ENCODE measurements around the gene TRAP1.

The TRAP1 gene

GRCh38 chr16:3645108-3645503 lies 72.2 kb downstream of the TRAP1 start:
- no peak overlapping the region for H3K27ac ChIP-seq (ENCODE audit: low read depth, low read length)
- H3K4me1 ChIP-seq (ENCODE audit: control insufficient read depth in 1 of 2, insufficient read depth in 2 of 2, low read length in 2 of 2) = peaks cover 35 to 37% of the 10 kb centered on the region in 2 donors
- peaks cover 0 to 16% of the 10 kb centered on the region in 2 donors for H3K36me3 ChIP-seq (ENCODE audit: control insufficient read depth in 1 of 2, insufficient read depth in 2 of 2, low read length in 2 of 2)
- no peaks in the 10 kb centered on the region for H3K27me3 ChIP-seq (ENCODE audit: control insufficient read depth in 1 of 2, insufficient read depth in 2 of 2, low read length in 2 of 2)
- no peak overlapping the region for H3K4me3 ChIP-seq (ENCODE audit: low read depth in 1 of 2, low read length in 2 of 2)
- H3K9ac ChIP-seq (ENCODE audit: low read depth in 1 of 2, low read length in 2 of 2) = no peak overlapping the region
- no peaks in the 10 kb centered on the region for H3K9me3 ChIP-seq (ENCODE audit: control insufficient read depth in 1 of 2, low read length in 2 of 2)

DNA sequence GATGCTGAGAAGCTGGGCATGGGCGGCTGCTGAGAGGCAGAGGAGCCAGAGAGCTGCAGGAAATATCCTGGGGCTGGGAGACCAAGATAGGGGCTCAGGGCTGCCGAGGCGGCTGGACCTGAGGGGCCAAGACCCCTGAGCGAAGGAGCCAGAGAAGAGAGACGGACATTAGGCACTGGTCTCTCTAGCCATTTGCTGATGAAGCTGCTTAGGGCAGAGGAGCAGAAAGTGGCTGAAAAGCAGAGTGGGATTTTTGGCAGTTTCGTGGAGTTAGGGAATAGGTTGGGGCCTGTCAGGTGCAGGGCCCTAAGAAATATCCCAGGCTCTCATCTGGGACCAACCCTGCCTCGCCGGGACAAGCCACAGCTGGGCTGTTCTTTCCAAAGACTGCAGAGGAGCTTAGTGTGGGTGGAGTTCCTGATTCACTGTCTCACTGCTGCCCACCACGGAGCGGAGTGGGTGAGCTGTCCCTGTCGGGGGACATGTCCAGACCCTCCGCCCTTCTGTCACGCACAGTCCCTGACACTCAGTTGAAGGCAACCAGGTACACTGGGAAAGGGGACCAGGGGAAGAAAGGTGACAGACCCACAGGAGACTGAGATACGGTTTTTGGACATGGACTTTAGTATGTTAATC lies 74.1 kb downstream of the TRAP1 start:
- H3K4me3 ChIP-seq (ENCODE audit: low read depth in 1 of 2, low read length in 2 of 2) = no peak overlapping the region
- H3K36me3 ChIP-seq (ENCODE audit: control insufficient read depth in 1 of 2, insufficient read depth in 2 of 2, low read length in 2 of 2) = peaks cover 0 to 12% of the 10 kb centered on the region in 2 donors

GRCh38 chr16:3642397-3643094 lies 74.8 kb downstream of the TRAP1 start:
- H3K4me1 ChIP-seq (ENCODE audit: control insufficient read depth in 1 of 2, insufficient read depth in 2 of 2, low read length in 2 of 2) = peaks cover 56 to 60% of the 10 kb centered on the region in 2 donors
- H3K36me3 ChIP-seq (ENCODE audit: control insufficient read depth in 1 of 2, insufficient read depth in 2 of 2, low read length in 2 of 2) = peaks cover 0 to 12% of the 10 kb centered on the region in 2 donors
- no peak overlapping the region for H3K4me3 ChIP-seq (ENCODE audit: low read depth in 1 of 2, low read length in 2 of 2)
- H3K27ac ChIP-seq (ENCODE audit: low read depth, low read length) = no peak overlapping the region
- no peaks in the 10 kb centered on the region for H3K27me3 ChIP-seq (ENCODE audit: control insufficient read depth in 1 of 2, insufficient read depth in 2 of 2, low read length in 2 of 2)
- no peaks in the 10 kb centered on the region for H3K9me3 ChIP-seq (ENCODE audit: control insufficient read depth in 1 of 2, low read length in 2 of 2)
- peak overlapping the region in 1 of 2 donors; percentile 14 for H3K9ac ChIP-seq (ENCODE audit: low read depth in 1 of 2, low read length in 2 of 2)

More for the DNA sequence above, 74.1 kb downstream of the TRAP1 start:
- Histone ChIP-seq H3K9ac (ENCODE audit: low read depth in 1 of 2, low read length in 2 of 2) (peak overlapping the region in 1 of 2 donors; percentile 14), H3K27ac (ENCODE audit: low read depth, low read length) (no peak overlapping the region), H3K27me3 (ENCODE audit: control insufficient read depth in 1 of 2, insufficient read depth in 2 of 2, low read length in 2 of 2) (no peaks in the 10 kb centered on the region), H3K4me1 (ENCODE audit: control insufficient read depth in 1 of 2, insufficient read depth in 2 of 2, low read length in 2 of 2) (peaks cover 51 to 54% of the 10 kb centered on the region in 2 donors), H3K9me3 (ENCODE audit: control insufficient read depth in 1 of 2, low read length in 2 of 2) (no peaks in the 10 kb centered on the region)

GRCh38 chr16:3641801-3642396 lies 75.4 kb downstream of the TRAP1 start:
- Histone ChIP-seq H3K4me1 (ENCODE audit: control insufficient read depth in 1 of 2, insufficient read depth in 2 of 2, low read length in 2 of 2) (peaks cover 55 to 65% of the 10 kb centered on the region in 2 donors), H3K9ac (ENCODE audit: low read depth in 1 of 2, low read length in 2 of 2) (no peak overlapping the region), H3K4me3 (ENCODE audit: low read depth in 1 of 2, low read length in 2 of 2) (no peak overlapping the region), H3K27me3 (ENCODE audit: control insufficient read depth in 1 of 2, insufficient read depth in 2 of 2, low read length in 2 of 2) (no peaks in the 10 kb centered on the region), H3K27ac (ENCODE audit: low read depth, low read length) (no peak overlapping the region), H3K36me3 (ENCODE audit: control insufficient read depth in 1 of 2, insufficient read depth in 2 of 2, low read length in 2 of 2) (peaks cover 0 to 12% of the 10 kb centered on the region in 2 donors), H3K9me3 (ENCODE audit: control insufficient read depth in 1 of 2, low read length in 2 of 2) (no peaks in the 10 kb centered on the region)

DNA sequence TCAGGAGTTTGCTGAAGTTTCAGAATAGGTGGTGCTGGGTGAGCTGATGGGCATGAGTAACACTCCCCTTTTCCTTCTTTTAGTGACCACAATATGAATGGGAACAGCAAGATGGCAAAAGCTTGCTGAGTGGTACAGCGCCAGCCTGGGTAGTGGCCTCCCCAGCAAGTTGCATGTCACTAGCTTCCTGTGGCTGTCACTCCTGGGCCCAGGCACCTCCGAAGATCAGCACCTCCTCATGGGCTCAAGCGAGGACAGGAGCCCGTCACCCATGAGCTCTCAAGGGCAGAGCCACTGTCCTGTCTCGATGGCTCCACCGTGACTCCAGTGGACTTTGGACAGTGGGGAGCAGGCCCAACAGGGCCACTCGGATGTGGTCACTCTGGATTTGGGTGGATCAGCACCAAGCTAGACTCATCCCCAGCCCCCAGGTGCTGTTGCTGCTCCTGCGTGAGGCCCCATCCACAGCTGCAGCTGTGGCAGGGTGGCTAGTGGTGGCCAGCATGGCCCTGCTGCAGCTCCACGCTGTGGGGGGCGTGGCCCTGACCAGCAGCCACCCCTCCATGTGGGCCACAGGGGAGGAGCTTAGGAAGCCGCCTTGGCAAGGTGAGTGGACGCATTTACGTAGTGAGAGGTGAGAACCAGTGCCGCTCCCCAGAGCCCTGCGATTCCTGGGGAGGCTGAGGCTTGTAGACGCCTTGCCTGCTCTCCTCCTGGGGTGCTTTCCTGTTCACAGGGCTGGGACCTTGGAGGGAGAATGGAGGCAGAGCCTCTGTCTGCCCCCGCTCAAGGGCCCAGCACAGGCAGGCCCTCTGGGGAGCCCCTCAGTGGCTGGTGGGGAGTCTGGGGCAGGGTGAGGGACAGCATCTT lies 76.5 kb downstream of the TRAP1 start:
- Histone ChIP-seq H3K36me3 (ENCODE audit: control insufficient read depth in 1 of 2, insufficient read depth in 2 of 2, low read length in 2 of 2) (peaks cover 0 to 12% of the 10 kb centered on the region in 2 donors), H3K27ac (ENCODE audit: low read depth, low read length) (no peak overlapping the region), H3K27me3 (ENCODE audit: control insufficient read depth in 1 of 2, insufficient read depth in 2 of 2, low read length in 2 of 2) (no peaks in the 10 kb centered on the region), H3K9me3 (ENCODE audit: control insufficient read depth in 1 of 2, low read length in 2 of 2) (no peaks in the 10 kb centered on the region), H3K4me3 (ENCODE audit: low read depth in 1 of 2, low read length in 2 of 2) (no peak overlapping the region), H3K4me1 (ENCODE audit: control insufficient read depth in 1 of 2, insufficient read depth in 2 of 2, low read length in 2 of 2) (peaks cover 46 to 56% of the 10 kb centered on the region in 2 donors), H3K9ac (ENCODE audit: low read depth in 1 of 2, low read length in 2 of 2) (no peak overlapping the region)

DNA sequence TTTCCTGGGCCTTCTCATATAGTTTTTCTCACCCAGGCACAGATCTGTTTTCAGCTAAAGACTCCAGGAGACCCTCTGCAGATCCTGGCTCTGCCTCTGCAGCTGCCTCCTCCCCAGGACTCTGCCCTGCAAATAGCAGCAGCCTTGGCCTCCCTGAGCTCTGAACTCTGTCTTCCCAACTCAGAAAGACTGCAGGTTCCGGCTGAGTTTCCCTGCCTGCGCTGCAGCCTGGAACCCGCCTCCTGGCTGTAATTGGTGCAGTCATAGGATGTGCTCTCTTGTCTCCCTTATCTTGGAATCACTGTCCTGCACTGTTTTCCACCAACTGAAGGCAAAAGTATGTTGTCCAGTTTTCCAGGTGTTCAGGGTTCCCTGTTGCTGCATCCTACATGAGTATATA lies 77.1 kb downstream of the TRAP1 start:
- no peak overlapping the region for H3K27ac ChIP-seq (ENCODE audit: low read depth, low read length)
- no peaks in the 10 kb centered on the region for H3K9me3 ChIP-seq (ENCODE audit: control insufficient read depth in 1 of 2, low read length in 2 of 2)
- no peaks in the 10 kb centered on the region for H3K27me3 ChIP-seq (ENCODE audit: control insufficient read depth in 1 of 2, insufficient read depth in 2 of 2, low read length in 2 of 2)
- peaks cover 40 to 50% of the 10 kb centered on the region in 2 donors for H3K4me1 ChIP-seq (ENCODE audit: control insufficient read depth in 1 of 2, insufficient read depth in 2 of 2, low read length in 2 of 2)
- peaks cover 0 to 12% of the 10 kb centered on the region in 2 donors for H3K36me3 ChIP-seq (ENCODE audit: control insufficient read depth in 1 of 2, insufficient read depth in 2 of 2, low read length in 2 of 2)
- no peak overlapping the region for H3K9ac ChIP-seq (ENCODE audit: low read depth in 1 of 2, low read length in 2 of 2)
- H3K4me3 ChIP-seq (ENCODE audit: low read depth in 1 of 2, low read length in 2 of 2) = no peak overlapping the region

GRCh38 chr16:3638916-3639644 lies 78.2 kb downstream of the TRAP1 start:
- H3K9me3 ChIP-seq (ENCODE audit: control insufficient read depth in 1 of 2, low read length in 2 of 2) = no peaks in the 10 kb centered on the region
- H3K4me1 ChIP-seq (ENCODE audit: control insufficient read depth in 1 of 2, insufficient read depth in 2 of 2, low read length in 2 of 2) = peaks cover 38 to 50% of the 10 kb centered on the region in 2 donors
- H3K9ac ChIP-seq (ENCODE audit: low read depth in 1 of 2, low read length in 2 of 2) = no peak overlapping the region
- H3K36me3 ChIP-seq (ENCODE audit: control insufficient read depth in 1 of 2, insufficient read depth in 2 of 2, low read length in 2 of 2) = peaks cover 0 to 12% of the 10 kb centered on the region in 2 donors
- H3K27ac ChIP-seq (ENCODE audit: low read depth, low read length) = no peak overlapping the region
- no peak overlapping the region for H3K4me3 ChIP-seq (ENCODE audit: low read depth in 1 of 2, low read length in 2 of 2)
- H3K27me3 ChIP-seq (ENCODE audit: control insufficient read depth in 1 of 2, insufficient read depth in 2 of 2, low read length in 2 of 2) = no peaks in the 10 kb centered on the region

- Histone ChIP-seq H3K27me3 (ENCODE audit: control insufficient read depth in 1 of 2, insufficient read depth in 2 of 2, low read length in 2 of 2) (no peaks in the 10 kb centered on the region), H3K27ac (ENCODE audit: low read depth, low read length) (no peak overlapping the region), H3K4me3 (ENCODE audit: low read depth in 1 of 2, low read length in 2 of 2) (peak overlapping the region; percentile 2 to 17), H3K36me3 (ENCODE audit: control insufficient read depth in 1 of 2, insufficient read depth in 2 of 2, low read length in 2 of 2) (peaks cover 0 to 12% of the 10 kb centered on the region in 2 donors), H3K9ac (ENCODE audit: low read depth in 1 of 2, low read length in 2 of 2) (no peak overlapping the region), H3K4me1 (ENCODE audit: control insufficient read depth in 1 of 2, insufficient read depth in 2 of 2, low read length in 2 of 2) (peaks cover 35 to 42% of the 10 kb centered on the region in 2 donors), H3K9me3 (ENCODE audit: control insufficient read depth in 1 of 2, low read length in 2 of 2) (no peaks in the 10 kb centered on the region)
These were observed 79.9 kb downstream of the TRAP1 start for GRCh38 chr16:3637371-3637923.

Measured in duodenal mucosa (tissue), 2 donors.